ENCODE results near the gene MMEL1. TPM values are rescaled to one million over a fixed set of nuclear protein-coding genes. Genes with fewer than 3 reads are reported as not detected.

The MMEL1 gene
- polyA plus RNA-seq, 1 donor from 2014 or later: 5.2 TPM

DNA sequence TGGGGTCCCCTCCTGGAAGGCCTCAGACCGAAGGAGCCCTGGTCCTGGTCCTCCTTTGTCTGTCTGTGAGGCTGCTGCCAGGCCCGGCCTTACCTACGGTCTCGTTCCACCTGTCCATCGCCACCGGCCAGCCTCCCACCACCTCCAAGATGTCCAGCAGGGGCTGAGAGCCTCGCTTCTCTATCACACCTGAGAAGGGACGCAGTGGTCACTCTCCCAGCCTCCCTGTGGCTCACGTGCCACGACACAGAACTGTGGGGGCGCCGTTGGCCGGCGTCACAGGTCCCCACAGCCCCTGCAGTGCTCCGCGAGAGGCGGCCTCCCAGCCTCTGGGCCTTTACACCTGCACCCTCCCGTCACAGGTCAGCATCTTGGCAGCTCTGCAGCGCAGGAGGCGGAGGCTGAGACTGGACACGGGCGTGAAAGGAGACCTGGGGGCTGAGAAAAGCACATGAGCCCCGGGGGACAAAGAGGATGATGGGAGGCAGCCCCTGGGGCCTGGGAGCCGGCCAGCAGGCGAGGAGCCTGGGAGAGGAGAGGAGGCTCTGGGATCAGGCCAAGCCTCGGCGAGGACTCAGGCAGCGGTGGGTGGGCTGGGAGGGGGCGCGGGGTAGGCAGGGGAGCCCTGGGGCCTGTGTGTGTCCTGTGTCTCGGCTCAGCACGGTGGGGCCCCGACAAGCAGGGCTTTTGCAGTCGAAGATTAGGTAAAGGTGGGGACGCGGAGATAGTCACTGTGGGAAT, 25.8 kb downstream of the MMEL1 start:
- H3K4me2 ChIP-seq (ENCODE audit: low read length): no peak overlapping the region
- H3K9me3 ChIP-seq (ENCODE audit: low read length): no peaks in the 10 kb centered on the region
- H3K4me3 ChIP-seq (ENCODE audit: low read length): no peak overlapping the region
- no peaks in the 10 kb centered on the region for H3K27me3 ChIP-seq (ENCODE audit: insufficient read depth, low read depth, low read length)
- H3K9me2 ChIP-seq (ENCODE audit: insufficient read depth, low read length): no peaks in the 10 kb centered on the region
- no peak overlapping the region for H2AFZ ChIP-seq (ENCODE audit: low read depth, low read length)
- no peaks in the 10 kb centered on the region for H3K36me3 ChIP-seq (ENCODE audit: insufficient read depth, low read length)
- TF ChIP-seq POLR2AphosphoS5 (IDR thresholded peaks at IDR 0.05): no peak
- no peak for TF ChIP-seq MXI1 (conservative IDR thresholded peaks at IDR 0.05; ENCODE audit: poor library complexity, severe bottlenecking)
- no peak for TF ChIP-seq CTCF (IDR thresholded peaks at IDR 0.05; ENCODE audit: poor library complexity, severe bottlenecking)
- no peak for TF ChIP-seq TAF1 (IDR thresholded peaks at IDR 0.05; ENCODE audit: low read depth)
- no peak for TF ChIP-seq EP300 (conservative IDR thresholded peaks at IDR 0.05; ENCODE audit: poor library complexity, severe bottlenecking)
- no peak overlapping the region for H3K27ac ChIP-seq (ENCODE audit: low read length)
- no peaks in the 10 kb centered on the region for H4K20me1 ChIP-seq (ENCODE audit: insufficient read depth)
- no peaks in the 10 kb centered on the region for H3F3A ChIP-seq (ENCODE audit: insufficient read depth, low read length, poor library complexity, severe bottlenecking)
- no peaks in the 10 kb centered on the region for H3K79me2 ChIP-seq (replicated peaks; ENCODE audit: insufficient read depth, low read length)
- H3K9ac ChIP-seq (ENCODE audit: low read length): no peak overlapping the region

- Histone ChIP-seq H3K4me3 (ENCODE audit: low read length) (no peak overlapping the region), H3K36me3 (ENCODE audit: insufficient read depth, low read length) (no peaks in the 10 kb centered on the region), H2AFZ (ENCODE audit: low read depth, low read length) (no peak overlapping the region), H3K79me2 (replicated peaks; ENCODE audit: insufficient read depth, low read length) (no peaks in the 10 kb centered on the region), H4K20me1 (ENCODE audit: insufficient read depth) (no peaks in the 10 kb centered on the region), H3K9me3 (ENCODE audit: low read length) (no peaks in the 10 kb centered on the region), H3K27ac (ENCODE audit: low read length) (no peak overlapping the region), H3K9me2 (ENCODE audit: insufficient read depth, low read length) (no peaks in the 10 kb centered on the region), H3K27me3 (ENCODE audit: insufficient read depth, low read depth, low read length) (no peaks in the 10 kb centered on the region), H3K4me2 (ENCODE audit: low read length) (no peak overlapping the region), H3K9ac (ENCODE audit: low read length) (no peak overlapping the region), H3F3A (ENCODE audit: insufficient read depth, low read length, poor library complexity, severe bottlenecking) (no peaks in the 10 kb centered on the region)
- TF ChIP-seq SMC3 (conservative IDR thresholded peaks at IDR 0.05; ENCODE audit: poor library complexity): no peak
- no peak for TF ChIP-seq EP300 (conservative IDR thresholded peaks at IDR 0.05; ENCODE audit: poor library complexity, severe bottlenecking)
- TF ChIP-seq POLR2AphosphoS5 (IDR thresholded peaks at IDR 0.05): no peak
- TF ChIP-seq EZH2 (IDR thresholded peaks at IDR 0.05; ENCODE audit: borderline replicate concordance, insufficient read depth, low read length, poor library complexity, severe bottlenecking): no peak
Measured at GRCh38 chr1:2606396-2606880, 26.4 kb downstream of the MMEL1 start.

GRCh38 chr1:2605509-2606395, 27.1 kb downstream of the MMEL1 start:
- Histone ChIP-seq H3K27ac (ENCODE audit: low read length) (no peak overlapping the region), H3K27me3 (ENCODE audit: insufficient read depth, low read depth, low read length) (no peaks in the 10 kb centered on the region), H3K9me3 (ENCODE audit: low read length) (no peaks in the 10 kb centered on the region), H3K79me2 (replicated peaks; ENCODE audit: insufficient read depth, low read length) (no peaks in the 10 kb centered on the region), H3K9ac (ENCODE audit: low read length) (no peak overlapping the region), H2AFZ (ENCODE audit: low read depth, low read length) (no peak overlapping the region), H3K4me3 (ENCODE audit: low read length) (no peak overlapping the region), H4K20me1 (ENCODE audit: insufficient read depth) (no peaks in the 10 kb centered on the region), H3K36me3 (ENCODE audit: insufficient read depth, low read length) (no peaks in the 10 kb centered on the region), H3F3A (ENCODE audit: insufficient read depth, low read length, poor library complexity, severe bottlenecking) (no peaks in the 10 kb centered on the region), H3K4me2 (ENCODE audit: low read length) (no peak overlapping the region), H3K9me2 (ENCODE audit: insufficient read depth, low read length) (no peaks in the 10 kb centered on the region)
- TF ChIP-seq SMC3 (conservative IDR thresholded peaks at IDR 0.05; ENCODE audit: poor library complexity) (no peak), POLR2AphosphoS5 (IDR thresholded peaks at IDR 0.05) (no peak), EP300 (conservative IDR thresholded peaks at IDR 0.05; ENCODE audit: poor library complexity, severe bottlenecking) (no peak)
- TF ChIP-seq, protein P1, sequence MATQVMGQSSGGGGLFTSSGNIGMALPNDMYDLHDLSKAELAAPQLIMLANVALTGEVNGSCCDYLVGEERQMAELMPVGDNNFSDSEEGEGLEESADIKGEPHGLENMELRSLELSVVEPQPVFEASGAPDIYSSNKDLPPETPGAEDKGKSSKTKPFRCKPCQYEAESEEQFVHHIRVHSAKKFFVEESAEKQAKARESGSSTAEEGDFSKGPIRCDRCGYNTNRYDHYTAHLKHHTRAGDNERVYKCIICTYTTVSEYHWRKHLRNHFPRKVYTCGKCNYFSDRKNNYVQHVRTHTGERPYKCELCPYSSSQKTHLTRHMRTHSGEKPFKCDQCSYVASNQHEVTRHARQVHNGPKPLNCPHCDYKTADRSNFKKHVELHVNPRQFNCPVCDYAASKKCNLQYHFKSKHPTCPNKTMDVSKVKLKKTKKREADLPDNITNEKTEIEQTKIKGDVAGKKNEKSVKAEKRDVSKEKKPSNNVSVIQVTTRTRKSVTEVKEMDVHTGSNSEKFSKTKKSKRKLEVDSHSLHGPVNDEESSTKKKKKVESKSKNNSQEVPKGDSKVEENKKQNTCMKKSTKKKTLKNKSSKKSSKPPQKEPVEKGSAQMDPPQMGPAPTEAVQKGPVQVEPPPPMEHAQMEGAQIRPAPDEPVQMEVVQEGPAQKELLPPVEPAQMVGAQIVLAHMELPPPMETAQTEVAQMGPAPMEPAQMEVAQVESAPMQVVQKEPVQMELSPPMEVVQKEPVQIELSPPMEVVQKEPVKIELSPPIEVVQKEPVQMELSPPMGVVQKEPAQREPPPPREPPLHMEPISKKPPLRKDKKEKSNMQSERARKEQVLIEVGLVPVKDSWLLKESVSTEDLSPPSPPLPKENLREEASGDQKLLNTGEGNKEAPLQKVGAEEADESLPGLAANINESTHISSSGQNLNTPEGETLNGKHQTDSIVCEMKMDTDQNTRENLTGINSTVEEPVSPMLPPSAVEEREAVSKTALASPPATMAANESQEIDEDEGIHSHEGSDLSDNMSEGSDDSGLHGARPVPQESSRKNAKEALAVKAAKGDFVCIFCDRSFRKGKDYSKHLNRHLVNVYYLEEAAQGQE (IDR thresholded peaks at IDR 0.05; ENCODE audit: borderline replicate concordance): no peak
